Osteocyte (in vitro differentiated cells): ENCODE measurements around the gene NCAM2. TPM values are rescaled to one million over a fixed set of nuclear protein-coding genes. Genes with fewer than 3 reads are reported as not detected.

Source experiments
- DNase-seq: peaks from one replicate; pipeline ENCODE4 v3.0.0; 2021; ENCODE audit warnings: mixed read lengths; ENCODE audit not compliant: unreplicated experiment; ENCODE audit errors: extremely low spot score
- H3K27ac Mint-ChIP-seq: one replicate; pipeline ENCODE4 v1.8.0; 2021; ENCODE audit warnings: mild to moderate bottlenecking, mixed read lengths; ENCODE audit not compliant: unreplicated experiment
- H3K27me3 Mint-ChIP-seq: one replicate; pipeline ENCODE4 v1.8.0; 2021; ENCODE audit warnings: mixed read lengths; ENCODE audit not compliant: unreplicated experiment
- H3K36me3 Mint-ChIP-seq: one replicate; pipeline ENCODE4 v1.8.0; 2021; ENCODE audit warnings: mixed read lengths; ENCODE audit not compliant: unreplicated experiment
- H3K4me1 Mint-ChIP-seq: one replicate; pipeline ENCODE4 v1.8.0; 2021; ENCODE audit warnings: mixed read lengths; ENCODE audit not compliant: unreplicated experiment
- H3K4me3 Mint-ChIP-seq: one replicate; pipeline ENCODE4 v1.8.0; 2021; ENCODE audit warnings: mild to moderate bottlenecking, moderate library complexity, mixed read lengths; ENCODE audit not compliant: unreplicated experiment
- H3K9me3 Mint-ChIP-seq: one replicate; pipeline ENCODE4 v1.8.0; 2021; ENCODE audit warnings: mixed read lengths; ENCODE audit not compliant: unreplicated experiment
- CTCF ChIP-seq: fragments of 200-600 bp; sonication (generic); IDR thresholded peaks from 2 replicates; pipeline ENCODE4 v1.5.0; 2021; ENCODE audit warnings: antibody characterized with exemption, mild to moderate bottlenecking, moderate library complexity
- total RNA-seq: library from RNA; stranded (reverse); gene quantifications from 2 replicates; pipeline ENCODE4 v1.2.1, GENCODE V29; 2021

Gene NCAM2
- total RNA-seq, 1 donor from 2014 or later, result 121 TPM

GRCh38 chr21:21383126-21383525 lies 384.9 kb downstream of the NCAM2 start:
- no peak for TF ChIP-seq CTCF
- peaks cover 23% of the 10 kb centered on the region for H3K4me1 Mint-ChIP-seq
- peaks cover 13% of the 10 kb centered on the region for H3K9me3 Mint-ChIP-seq
- DNase-seq, result no peak
- no peaks in the 10 kb centered on the region for H3K27me3 Mint-ChIP-seq
- H3K27ac Mint-ChIP-seq, result peak overlapping the region; percentile 95
- peak overlapping the region; percentile 62 for H3K4me3 Mint-ChIP-seq
- H3K36me3 Mint-ChIP-seq, result peaks cover 22% of the 10 kb centered on the region

GRCh38 chr21:21384977-21385376 lies 386.8 kb downstream of the NCAM2 start:
- H3K36me3 Mint-ChIP-seq, result peaks cover 24% of the 10 kb centered on the region
- no peak overlapping the region for H3K4me3 Mint-ChIP-seq

GRCh38 chr21:21385404-21385803 lies 387.2 kb downstream of the NCAM2 start:
- no peak for DNase-seq
- TF ChIP-seq CTCF, result no peak

More at GRCh38 chr21:21384977-21385376, 386.8 kb downstream of the NCAM2 start:
- DNase-seq, result no peak
- H3K27ac Mint-ChIP-seq, result no peak overlapping the region
- H3K4me1 Mint-ChIP-seq, result peaks cover 23% of the 10 kb centered on the region
- no peak for TF ChIP-seq CTCF
- peaks cover 13% of the 10 kb centered on the region for H3K9me3 Mint-ChIP-seq
- H3K27me3 Mint-ChIP-seq, result no peaks in the 10 kb centered on the region

GRCh38 chr21:21387916-21388315 lies 389.7 kb downstream of the NCAM2 start:
- peaks cover 4% of the 10 kb centered on the region for H3K9me3 Mint-ChIP-seq
- no peak for TF ChIP-seq CTCF
- H3K27ac Mint-ChIP-seq, result no peak overlapping the region
- peaks cover 7% of the 10 kb centered on the region for H3K4me1 Mint-ChIP-seq
- no peaks in the 10 kb centered on the region for H3K27me3 Mint-ChIP-seq
- no peak overlapping the region for H3K4me3 Mint-ChIP-seq
- DNase-seq, result no peak
- H3K36me3 Mint-ChIP-seq, result peaks cover 13% of the 10 kb centered on the region

More at GRCh38 chr21:21385404-21385803, 387.2 kb downstream of the NCAM2 start:
- Mint-ChIP-seq H3K4me3 (no peak overlapping the region), H3K9me3 (peaks cover 13% of the 10 kb centered on the region), H3K27me3 (no peaks in the 10 kb centered on the region), H3K4me1 (peaks cover 23% of the 10 kb centered on the region), H3K27ac (no peak overlapping the region), H3K36me3 (peaks cover 21% of the 10 kb centered on the region)

- no peaks in the 10 kb centered on the region for H3K27me3 Mint-ChIP-seq
- no peak overlapping the region for H3K4me3 Mint-ChIP-seq
- peaks cover 13% of the 10 kb centered on the region for H3K9me3 Mint-ChIP-seq
- no peak for DNase-seq
- H3K4me1 Mint-ChIP-seq, result no peaks in the 10 kb centered on the region
- no peak for TF ChIP-seq CTCF
- no peak overlapping the region for H3K27ac Mint-ChIP-seq
- H3K36me3 Mint-ChIP-seq, result peaks cover 24% of the 10 kb centered on the region
These were observed 395.9 kb downstream of the NCAM2 start for GRCh38 chr21:21394064-21394463.
